Kidney (tissue), 14 donors: ENCODE data around the gene ATP2A3. TPM values are rescaled to one million over a fixed set of nuclear protein-coding genes. Genes with fewer than 3 reads are reported as not detected.

ENCODE experiments used
- DNase-seq, 5 donors: peaks; one replicate each; pipeline ENCODE4 v3.0.0-alpha.2; 2013 to 2020
- FAIRE-seq: peaks from 2 replicates; lab custom pipeline; 2012; peaks lifted over from hg19 to GRCh38; lab: Jason Lieb, UNC
- H3K27ac ChIP-seq, 2 donors: one replicate each; pipeline ENCODE4 v1.7.0; 2013; ENCODE audit warnings: low read depth in 2 of 2, low read length in 2 of 2, inconsistent platforms in 1 of 2
- H3K27me3 ChIP-seq: one replicate; pipeline ENCODE4 v1.7.1; 2013; ENCODE audit warnings: low read length, inconsistent platforms; ENCODE audit not compliant: control insufficient read depth, insufficient read depth
- H3K36me3 ChIP-seq, 3 donors: one replicate each; pipeline versions ENCODE4 v1.7.0 to v1.7.1; 2013; ENCODE audit warnings: low read length in 3 of 3, control low read depth in 1 of 3, inconsistent platforms in 1 of 3; ENCODE audit not compliant: insufficient read depth in 3 of 3, control insufficient read depth in 2 of 3
- H3K4me1 ChIP-seq, 3 donors: one replicate each; pipeline versions ENCODE4 v1.7.0 to v1.7.1; 2013; ENCODE audit warnings: low read length in 3 of 3, inconsistent platforms in 1 of 3, low read depth in 1 of 3; ENCODE audit not compliant: control insufficient read depth in 2 of 3, insufficient read depth in 2 of 3
- H3K4me3 ChIP-seq, 3 donors: one replicate each; pipeline versions ENCODE4 v1.7.0 to v1.8.1; 2013; ENCODE audit warnings: low read length in 3 of 3, control low read depth in 1 of 3, inconsistent platforms in 1 of 3
- H3K9ac ChIP-seq, 3 donors: one replicate each; pipeline versions ENCODE4 v1.7.0 to v1.7.1; 2013; ENCODE audit warnings: low read length in 3 of 3, control low read depth in 1 of 3, inconsistent platforms in 1 of 3
- H3K9me3 ChIP-seq, 3 donors: one replicate each; pipeline versions ENCODE4 v1.7.0 to v1.7.1; 2013; ENCODE audit warnings: low read length in 3 of 3, control low read depth in 1 of 3, inconsistent platforms in 1 of 3; ENCODE audit not compliant: control insufficient read depth in 2 of 3, insufficient read depth in 1 of 3
- CTCF ChIP-seq: IDR thresholded peaks from 3 replicates; pipeline ENCODE4 v1.5.1; 2012; ENCODE audit warnings: mild to moderate bottlenecking, moderate library complexity, borderline replicate concordance; ENCODE audit not compliant: insufficient read depth; ENCODE audit errors: extremely low read depth
- intact Hi-C: fragments of 100-400 bp; cut with DNase I; formaldehyde crosslinking; loops from one replicate; pipeline ENCODE4 v1.11.1; 2022
- polyA plus RNA-seq: library from polyadenylated mRNA; stranded (reverse); fragments of 350-450 nt; fragmentation: Illumina TruSeq; extraction: RNeasy Lipid Tissue Mini Kit (QIAGEN cat#74804); gene quantifications from one replicate; pipeline ENCODE4 v1.2.3, GENCODE V29; 2014; ENCODE audit warnings: low read depth, low replicate concordance; ENCODE audit not compliant: insufficient read depth
- total RNA-seq: library from RNA; stranded (reverse); fragmentation: NEBNext Ultra II Directional; extraction: Animal tissue kit (Norgen Biotek cat#: 25700); gene quantifications from one replicate; pipeline ENCODE4 v1.2.1, GENCODE V29; 2021
- donor health status: control.
- donor health status: control.
- donor health status: control.
- donor health status: control.
- donor health status: control.
- donor health status: DM: yes; HTN: yes; CAD: no.
- donor health status: Normal renal cell carcinoma (clear cell type).

The ATP2A3 gene
- total and polyA plus RNA-seq, 2 donors from 2014 or later, result 9.4 to 52.1 TPM

DNA sequence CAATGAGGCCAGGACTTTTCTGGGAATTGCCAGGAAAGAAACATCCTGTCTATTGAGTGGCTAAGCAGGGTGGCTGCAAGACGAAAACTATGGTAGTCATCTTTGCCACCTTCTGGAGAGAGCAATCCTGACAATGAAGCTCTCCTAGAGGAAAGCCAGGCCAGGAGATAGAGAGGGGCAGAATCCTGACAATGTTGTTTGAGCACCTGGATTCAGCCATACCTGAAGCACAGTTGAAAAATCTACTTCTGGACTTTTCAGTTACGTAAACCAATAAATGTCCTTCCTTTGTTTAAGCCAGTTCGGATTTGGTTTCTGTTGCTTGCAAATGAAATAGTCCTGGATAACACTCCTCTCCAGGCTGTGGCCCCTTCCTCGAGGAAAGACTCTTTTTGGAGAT lies 57.4 kb downstream of the ATP2A3 start:
- no peaks in the 10 kb centered on the region for H3K4me1 ChIP-seq
- intact Hi-C loops, result no loop called here
- FAIRE-seq (no peak), DNase-seq (no peak)
- no peak for TF ChIP-seq CTCF
- H3K27me3 ChIP-seq, result no peaks in the 10 kb centered on the region
- H3K36me3 ChIP-seq, result no peaks in the 10 kb centered on the region
- H3K9ac ChIP-seq, result no peak overlapping the region
- no peak overlapping the region for H3K27ac ChIP-seq
- no peaks in the 10 kb centered on the region for H3K9me3 ChIP-seq
- no peak overlapping the region for H3K4me3 ChIP-seq

GRCh38 chr17:3905017-3905520 lies 59.2 kb downstream of the ATP2A3 start:
- H3K9ac ChIP-seq, result no peak overlapping the region
- no peak overlapping the region for H3K4me3 ChIP-seq
- intact Hi-C loops, result no loop called here
- DNase-seq (no peak), FAIRE-seq (no peak)
- no peaks in the 10 kb centered on the region for H3K36me3 ChIP-seq
- H3K27ac ChIP-seq, result no peak overlapping the region
- no peak for TF ChIP-seq CTCF
- H3K9me3 ChIP-seq, result no peaks in the 10 kb centered on the region
- no peaks in the 10 kb centered on the region for H3K27me3 ChIP-seq
- H3K4me1 ChIP-seq, result no peaks in the 10 kb centered on the region

GRCh38 chr17:3904501-3904900 lies 59.7 kb downstream of the ATP2A3 start:
- Histone ChIP-seq H3K9ac (no peak overlapping the region), H3K36me3 (no peaks in the 10 kb centered on the region), H3K27ac (no peak overlapping the region), H3K9me3 (no peaks in the 10 kb centered on the region), H3K27me3 (no peaks in the 10 kb centered on the region), H3K4me1 (no peaks in the 10 kb centered on the region), H3K4me3 (no peak overlapping the region)
- FAIRE-seq (no peak), DNase-seq (no peak)
- no peak for TF ChIP-seq CTCF
- intact Hi-C loops, result no loop called here

GRCh38 chr17:3903881-3904290 lies 60.4 kb downstream of the ATP2A3 start:
- no peaks in the 10 kb centered on the region for H3K4me1 ChIP-seq
- H3K4me3 ChIP-seq, result no peak overlapping the region
- H3K9me3 ChIP-seq, result no peaks in the 10 kb centered on the region
- no peak for TF ChIP-seq CTCF
- H3K27me3 ChIP-seq, result no peaks in the 10 kb centered on the region
- no peak overlapping the region for H3K9ac ChIP-seq
- DNase-seq (no peak), FAIRE-seq (no peak)
- no peaks in the 10 kb centered on the region for H3K36me3 ChIP-seq
- no peak overlapping the region for H3K27ac ChIP-seq
- intact Hi-C loops, result no loop called here
